HAP-1 (cell line): ENCODE measurements around the gene RAN.
"Not testable (repeated sequence)": the region's sequence is repeated elsewhere in the genome, so short reads cannot be mapped to it uniquely, and the experiment has no call there.

Experiments
- DNase-seq, 2 experiments: peaks; one replicate each; pipeline ENCODE4 v3.0.0-alpha.2; 2016 to 2020; ENCODE audit warnings: low spot score in 2 of 2
- H3K27me3 ChIP-seq: fragments of 250-450 bp; sonication (Bioruptor Pico); 2 replicates; pipeline ENCODE4 v1.5.1; 2020; ENCODE audit warnings: low read depth, mild to moderate bottlenecking, moderate library complexity
- H3K36me3 ChIP-seq: fragments of 250-450 bp; sonication (Bioruptor Pico); replicated peaks from 2 replicates; pipeline ENCODE4 v1.5.1; 2020; ENCODE audit warnings: mild to moderate bottlenecking
- H3K4me1 ChIP-seq: fragments of 250-450 bp; sonication (Bioruptor Pico); 2 replicates; pipeline ENCODE4 v1.5.1; 2020; ENCODE audit warnings: mild to moderate bottlenecking
- H3K4me3 ChIP-seq: fragments of 250-450 bp; sonication (Bioruptor Pico); 2 replicates; pipeline ENCODE4 v1.5.1; 2020; ENCODE audit warnings: mild to moderate bottlenecking, moderate library complexity
- H3K9me3 ChIP-seq: fragments of 250-450 bp; sonication (Bioruptor Pico); 2 replicates; pipeline ENCODE4 v1.5.1; 2020; ENCODE audit warnings: mild to moderate bottlenecking, moderate library complexity
- in situ Hi-C: fragments of 300-500 bp; cut with MboI; formaldehyde crosslinking; loops from 3 replicates; pipeline ENCODE4 v1.14.3; 2020; ENCODE audit warnings: low sequenced_read_pairs, inconsistent platforms, mixed read lengths

Gene RAN

DNA sequence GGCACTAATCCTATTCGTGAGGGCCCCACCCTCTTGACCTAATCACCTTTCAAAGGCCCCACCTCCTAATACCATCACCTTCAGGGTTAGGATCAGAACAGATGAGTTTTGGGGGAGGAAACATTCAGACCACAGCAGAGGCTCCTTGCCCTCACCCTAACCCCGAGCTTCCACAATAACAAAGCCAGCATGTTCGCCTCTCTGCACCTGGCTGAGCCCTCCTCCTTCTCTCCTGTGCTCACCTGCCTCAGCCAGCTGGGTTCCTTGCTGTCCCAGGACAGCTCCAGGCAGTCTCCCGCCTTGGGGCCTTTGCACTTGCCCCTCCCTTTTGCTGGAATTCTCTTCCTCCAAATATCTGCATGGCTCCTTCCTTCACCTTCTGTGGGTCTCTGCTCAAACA, 9.7 kb upstream of the RAN start:
- DNase-seq, result no peak
- H3K4me3 ChIP-seq, result no peak overlapping the region
- H3K36me3 ChIP-seq, result no peaks in the 10 kb centered on the region
- no peaks in the 10 kb centered on the region for H3K4me1 ChIP-seq
- no peaks in the 10 kb centered on the region for H3K9me3 ChIP-seq
- in situ Hi-C loops, result no loop called here
- H3K27me3 ChIP-seq, result no peaks in the 10 kb centered on the region

- in situ Hi-C loops, H3K27me3 ChIP-seq, DNase-seq: not testable (repeated sequence)
These were observed 9.1 kb upstream of the RAN start for GRCh38 chr12:130862771-130863170.

DNA sequence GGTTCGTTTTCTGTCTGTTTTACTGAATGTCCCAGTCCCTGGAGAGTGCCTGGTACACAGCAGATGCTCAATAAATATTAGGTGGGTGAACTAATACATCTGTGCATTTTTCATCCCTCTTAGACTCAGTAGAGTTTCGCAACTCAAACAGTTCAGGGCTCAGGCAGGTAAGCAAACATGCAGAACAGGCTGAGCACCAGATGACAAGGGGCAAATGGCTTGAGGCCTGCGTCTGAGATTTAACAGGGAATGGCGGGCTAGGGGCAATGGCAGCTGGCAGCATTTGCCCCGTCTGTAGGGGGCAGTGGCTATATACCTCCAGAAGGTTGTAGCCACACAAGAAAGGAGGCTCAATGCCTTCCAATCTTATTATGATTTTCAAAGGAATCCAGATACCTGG, 8.6 kb upstream of the RAN start:
- in situ Hi-C loops, result no loop called here
- Histone ChIP-seq H3K4me1 (no peaks in the 10 kb centered on the region), H3K9me3 (no peaks in the 10 kb centered on the region), H3K27me3 (no peaks in the 10 kb centered on the region), H3K4me3 (no peak overlapping the region), H3K36me3 (no peaks in the 10 kb centered on the region)
- no peak for DNase-seq

More at GRCh38 chr12:130862771-130863170, 9.1 kb upstream of the RAN start:
- not testable (repeated sequence) for H3K36me3 ChIP-seq, H3K4me1 ChIP-seq, H3K4me3 ChIP-seq, H3K9me3 ChIP-seq

GRCh38 chr12:130868412-130868811, 3.5 kb upstream of the RAN start:
- Histone ChIP-seq H3K4me1 (peaks cover 13% of the 10 kb centered on the region), H3K36me3 (peaks cover 10% of the 10 kb centered on the region), H3K4me3 (no peak overlapping the region), H3K27me3 (no peaks in the 10 kb centered on the region), H3K9me3 (no peaks in the 10 kb centered on the region)
- in situ Hi-C loops, result no loop called here
- DNase-seq, result no peak

DNA sequence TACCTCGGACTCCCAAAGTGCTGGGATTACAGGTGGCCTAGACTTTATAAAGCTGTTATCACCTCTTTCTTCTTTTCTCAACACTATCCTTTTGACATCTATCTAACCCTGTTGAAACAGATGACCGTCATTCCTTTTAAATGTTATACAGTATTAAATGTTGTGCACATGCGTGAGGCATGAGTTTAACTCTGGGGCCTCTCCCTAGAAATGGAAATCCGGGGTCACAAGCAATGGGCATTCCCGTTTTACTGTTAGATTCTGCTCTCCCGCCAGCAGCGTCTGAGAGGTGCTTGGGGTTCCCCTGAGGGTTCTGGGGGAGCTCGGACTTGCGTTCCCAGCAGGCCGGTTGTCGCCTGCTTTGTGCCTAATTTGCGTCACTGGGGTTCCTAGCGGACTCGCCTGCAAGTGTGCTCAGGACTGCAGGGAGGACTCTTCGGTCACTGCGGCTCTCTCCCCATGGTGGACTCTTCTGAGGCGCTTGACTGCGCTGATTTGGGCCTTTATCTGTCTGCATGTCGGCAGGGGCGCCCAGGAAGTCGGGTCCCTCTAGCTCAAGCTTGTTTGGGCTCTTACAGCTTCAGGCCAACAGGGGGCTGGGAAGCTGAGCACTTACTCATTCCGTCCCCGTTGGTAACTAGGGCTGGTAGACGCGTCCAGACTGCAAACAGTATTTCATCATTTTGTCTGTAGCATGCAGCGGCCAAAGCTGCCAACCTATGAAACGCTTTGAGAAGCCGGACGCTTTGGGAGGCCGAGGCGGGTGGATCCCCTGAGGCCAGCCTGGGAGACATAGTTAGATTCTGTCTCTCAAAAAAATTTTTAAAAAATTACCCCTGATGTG, 1.2 kb upstream of the RAN start:
- no peaks in the 10 kb centered on the region for H3K27me3 ChIP-seq
- in situ Hi-C loops, result loop anchor here (5.0 kb wide), 1 partner anchor 33 kb away; the partner anchor contains the start of gene STX2
- peak overlapping the region; percentile 37 for H3K4me3 ChIP-seq
- H3K9me3 ChIP-seq, result no peaks in the 10 kb centered on the region
- peak; percentile 78 to 85 for DNase-seq
- H3K4me1 ChIP-seq, result peaks cover 25% of the 10 kb centered on the region
- peaks cover 33% of the 10 kb centered on the region for H3K36me3 ChIP-seq

GRCh38 chr12:130872179-130873096, 572 bp downstream of the RAN start:
- Histone ChIP-seq H3K4me1 (peaks cover 25% of the 10 kb centered on the region), H3K27me3 (no peaks in the 10 kb centered on the region), H3K9me3 (no peaks in the 10 kb centered on the region), H3K36me3 (peaks cover 49% of the 10 kb centered on the region), H3K4me3 (peak overlapping the region; percentile 63)
- DNase-seq, result peak in 1 of 2 experiments; percentile 43
- in situ Hi-C loops, result loop anchor here (5.0 kb wide), 1 partner anchor 35 kb away; the partner anchor contains the start of gene STX2

- H3K9me3 ChIP-seq, result no peaks in the 10 kb centered on the region
- in situ Hi-C loops, result loop anchor here (5.0 kb wide), 1 partner anchor 36 kb away; the partner anchor contains the start of gene STX2
- no peaks in the 10 kb centered on the region for H3K27me3 ChIP-seq
- no peak for DNase-seq
- peaks cover 49% of the 10 kb centered on the region for H3K36me3 ChIP-seq
- H3K4me1 ChIP-seq, result peaks cover 25% of the 10 kb centered on the region
- H3K4me3 ChIP-seq, result peak overlapping the region; percentile 63
These were observed 1.4 kb downstream of the RAN start for GRCh38 chr12:130873106-130873795.

GRCh38 chr12:130873825-130874224, 2.0 kb downstream of the RAN start:
- H3K27me3 ChIP-seq, result no peaks in the 10 kb centered on the region
- in situ Hi-C loops, result loop anchor here (5.0 kb wide), 1 partner anchor 37 kb away; the partner anchor contains the start of gene STX2
- H3K4me3 ChIP-seq, result peak overlapping the region; percentile 63
- peaks cover 25% of the 10 kb centered on the region for H3K4me1 ChIP-seq
- peaks cover 49% of the 10 kb centered on the region for H3K36me3 ChIP-seq
- H3K9me3 ChIP-seq, result no peaks in the 10 kb centered on the region
- no peak for DNase-seq

- no peak overlapping the region for H3K4me3 ChIP-seq
- H3K36me3 ChIP-seq, result peaks cover 49% of the 10 kb centered on the region
- in situ Hi-C loops, result loop anchor here (5.0 kb wide), 1 partner anchor 37 kb away; the partner anchor contains the start of gene STX2
- H3K27me3 ChIP-seq, result no peaks in the 10 kb centered on the region
- no peak for DNase-seq
- H3K4me1 ChIP-seq, result peaks cover 25% of the 10 kb centered on the region
- no peaks in the 10 kb centered on the region for H3K9me3 ChIP-seq
These were observed 2.8 kb downstream of the RAN start for GRCh38 chr12:130874696-130875095.

DNA sequence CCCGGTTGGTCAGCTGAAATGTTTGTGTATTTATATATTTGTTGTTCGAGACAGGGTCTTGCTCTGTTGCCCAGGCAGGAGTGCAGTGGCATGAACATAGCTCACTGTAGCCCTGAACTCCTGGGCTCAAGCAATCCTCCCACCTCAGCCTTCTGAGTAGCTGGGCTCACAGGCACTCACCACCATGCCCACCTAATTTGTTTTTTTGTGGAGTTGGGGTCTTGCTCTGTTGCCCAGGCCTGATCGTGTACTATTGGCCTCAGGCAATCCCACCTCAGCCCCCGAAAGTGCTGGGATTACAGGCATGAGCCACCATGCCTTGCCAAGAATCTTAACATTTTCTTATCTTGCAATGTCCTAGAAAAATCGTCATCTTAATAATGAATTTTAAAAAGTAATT, 3.3 kb downstream of the RAN start:
- H3K36me3 ChIP-seq, result peaks cover 49% of the 10 kb centered on the region
- no peak for DNase-seq
- H3K4me3 ChIP-seq, result no peak overlapping the region
- peaks cover 29% of the 10 kb centered on the region for H3K4me1 ChIP-seq
- H3K27me3 ChIP-seq, result no peaks in the 10 kb centered on the region
- in situ Hi-C loops, result no loop called here
- H3K9me3 ChIP-seq, result no peaks in the 10 kb centered on the region

DNA sequence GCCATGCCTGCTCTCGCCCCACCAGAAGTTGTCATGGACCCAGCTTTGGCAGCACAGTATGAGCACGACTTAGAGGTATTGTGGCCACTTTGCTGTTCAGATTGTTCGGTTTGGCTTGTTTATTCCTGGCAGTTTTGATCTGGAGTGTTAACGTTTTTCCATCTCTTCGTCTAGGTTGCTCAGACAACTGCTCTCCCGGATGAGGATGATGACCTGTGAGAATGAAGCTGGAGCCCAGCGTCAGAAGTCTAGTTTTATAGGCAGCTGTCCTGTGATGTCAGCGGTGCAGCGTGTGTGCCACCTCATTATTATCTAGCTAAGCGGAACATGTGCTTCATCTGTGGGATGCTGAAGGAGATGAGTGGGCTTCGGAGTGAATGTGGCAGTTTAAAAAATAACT, 3.8 kb downstream of the RAN start:
- DNase-seq, in situ Hi-C loops, H3K4me3 ChIP-seq, H3K27me3 ChIP-seq, H3K9me3 ChIP-seq: not testable (repeated sequence)
- Histone ChIP-seq H3K4me1 (peaks cover 29% of the 10 kb centered on the region), H3K36me3 (peaks cover 49% of the 10 kb centered on the region)

GRCh38 chr12:130876297-130876696, 4.4 kb downstream of the RAN start:
- DNase-seq, result no peak
- H3K4me3 ChIP-seq, result no peak overlapping the region
- H3K9me3 ChIP-seq, result no peaks in the 10 kb centered on the region
- in situ Hi-C loops, result no loop called here
- H3K27me3 ChIP-seq, result no peaks in the 10 kb centered on the region
- peaks cover 24% of the 10 kb centered on the region for H3K4me1 ChIP-seq
- H3K36me3 ChIP-seq, result peaks cover 49% of the 10 kb centered on the region

GRCh38 chr12:130876758-130877157, 4.9 kb downstream of the RAN start:
- no peak for DNase-seq
- in situ Hi-C loops, result no loop called here
- no peak overlapping the region for H3K4me3 ChIP-seq
- H3K27me3 ChIP-seq, result no peaks in the 10 kb centered on the region
- peaks cover 49% of the 10 kb centered on the region for H3K36me3 ChIP-seq
- peaks cover 21% of the 10 kb centered on the region for H3K4me1 ChIP-seq
- H3K9me3 ChIP-seq, result no peaks in the 10 kb centered on the region
